Activated CD8-positive, alpha-beta memory T cell treated with anti-CD3 and anti-CD28 coated beads for 24 hours (primary cell): ENCODE data around the gene TGM3.

Experiments
- DNase-seq: peaks from one replicate; pipeline ENCODE4 v3.0.0-alpha.2; 2020

The TGM3 gene

GRCh38 chr20:2285193-2285592 lies 10.6 kb upstream of the TGM3 start:
- no peak for DNase-seq

DNA sequence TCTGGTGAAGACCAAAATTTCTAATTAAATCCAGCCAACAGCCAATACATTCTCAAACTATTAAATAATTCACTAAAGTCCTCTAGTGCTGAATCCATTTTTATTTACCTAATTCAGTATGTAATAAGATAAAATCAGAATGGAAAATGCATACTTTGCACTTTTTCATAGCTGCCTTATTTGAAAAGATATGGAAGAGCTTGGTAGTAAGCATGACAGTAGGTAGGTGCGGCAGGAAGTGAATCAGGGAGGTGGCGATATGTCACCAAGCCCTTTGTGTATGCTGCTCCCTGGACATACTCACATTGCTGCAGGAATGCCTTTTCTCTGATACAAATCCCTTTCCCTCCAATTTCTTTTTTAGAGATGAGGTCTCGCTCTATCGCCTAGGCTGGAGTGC lies 10.2 kb upstream of the TGM3 start:
- no peak for DNase-seq

DNA sequence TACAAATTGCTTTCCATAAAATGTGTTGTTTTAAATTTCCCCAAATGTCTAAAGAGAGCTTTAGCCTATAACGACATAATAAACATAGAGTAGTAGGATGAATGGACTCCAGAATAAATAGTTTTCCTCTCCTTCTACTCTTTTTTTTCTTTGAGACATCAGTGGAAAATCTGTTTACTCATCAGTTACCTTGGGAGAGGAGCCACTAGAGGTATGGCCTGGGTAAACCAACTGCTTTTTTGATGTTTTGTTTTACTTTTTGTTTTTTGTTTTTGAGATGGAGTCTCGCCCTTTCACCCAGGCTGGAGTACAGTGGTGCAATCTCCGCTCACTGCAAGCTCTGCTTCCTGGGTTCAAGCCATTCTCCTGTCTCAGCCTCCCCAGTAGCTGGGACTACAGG lies 8.3 kb upstream of the TGM3 start:
- DNase-seq, result no peak

GRCh38 chr20:2289475-2289874 lies 6.3 kb upstream of the TGM3 start:
- DNase-seq, result peak; percentile 32

- peak; percentile 13 for DNase-seq
Measured at GRCh38 chr20:2290486-2290885, 5.3 kb upstream of the TGM3 start.

DNA sequence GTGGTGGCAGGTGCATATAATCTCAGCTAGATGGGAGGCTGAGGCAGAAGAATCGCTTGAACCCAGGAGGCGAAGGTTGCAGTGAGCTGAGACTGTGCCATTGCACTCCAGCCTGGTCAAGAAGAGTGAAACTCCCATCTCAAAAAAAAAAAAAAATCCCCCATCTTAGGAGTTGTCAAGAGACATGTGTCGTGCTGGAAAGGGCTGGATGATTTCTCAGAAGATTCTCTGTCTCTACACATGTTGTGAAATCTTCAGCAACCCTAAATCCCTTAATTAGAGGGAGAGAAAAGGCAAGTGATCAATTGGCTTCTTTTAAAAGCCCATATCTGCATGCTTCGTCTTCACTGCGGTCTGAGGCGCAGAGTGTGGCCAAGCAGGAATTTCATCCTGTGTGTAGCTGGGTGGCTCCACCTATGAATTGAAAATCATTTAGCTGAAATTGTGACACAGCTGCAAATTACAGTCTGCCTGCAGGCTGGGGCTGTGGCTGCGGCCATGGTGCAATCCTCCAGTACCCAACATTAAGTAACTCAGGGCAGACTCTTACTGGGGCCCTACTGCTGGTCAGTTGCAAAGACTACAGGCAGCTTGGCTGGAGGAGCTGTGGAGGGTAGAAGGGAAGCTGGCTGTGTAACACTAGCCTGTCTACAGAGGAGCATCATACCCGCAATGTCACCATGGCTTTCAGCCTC lies 3.2 kb upstream of the TGM3 start:
- DNase-seq, result peak; percentile 28

DNA sequence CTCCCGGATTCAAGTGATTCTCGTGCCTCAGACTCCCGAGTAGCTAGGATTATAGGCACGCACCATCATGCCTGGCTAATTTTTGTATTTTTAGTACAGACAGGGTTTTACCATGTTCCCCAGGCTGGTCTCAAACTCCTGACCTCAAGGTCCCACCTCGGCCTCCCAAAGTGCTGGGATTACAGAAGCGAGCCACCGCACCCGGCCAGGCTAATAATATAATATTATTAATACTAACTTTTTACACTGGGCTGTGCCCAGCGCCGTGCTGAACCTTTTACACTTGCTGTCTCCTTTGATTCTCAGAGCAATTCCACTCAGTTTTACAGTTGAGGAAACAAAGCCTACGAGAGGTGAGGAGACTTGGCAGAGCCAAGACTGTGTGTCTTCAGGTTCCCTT lies 2.3 kb upstream of the TGM3 start:
- DNase-seq, result peak; percentile 13

- DNase-seq, result no peak
Measured at GRCh38 chr20:2293971-2294370, 1.8 kb upstream of the TGM3 start.

GRCh38 chr20:2295286-2295685 lies 515 bp upstream of the TGM3 start:
- DNase-seq, result no peak

- DNase-seq, result no peak
Measured at GRCh38 chr20:2296524-2297356, 939 bp downstream of the TGM3 start.

- no peak for DNase-seq
Measured at GRCh38 chr20:2297357-2297728, 1.5 kb downstream of the TGM3 start.

DNA sequence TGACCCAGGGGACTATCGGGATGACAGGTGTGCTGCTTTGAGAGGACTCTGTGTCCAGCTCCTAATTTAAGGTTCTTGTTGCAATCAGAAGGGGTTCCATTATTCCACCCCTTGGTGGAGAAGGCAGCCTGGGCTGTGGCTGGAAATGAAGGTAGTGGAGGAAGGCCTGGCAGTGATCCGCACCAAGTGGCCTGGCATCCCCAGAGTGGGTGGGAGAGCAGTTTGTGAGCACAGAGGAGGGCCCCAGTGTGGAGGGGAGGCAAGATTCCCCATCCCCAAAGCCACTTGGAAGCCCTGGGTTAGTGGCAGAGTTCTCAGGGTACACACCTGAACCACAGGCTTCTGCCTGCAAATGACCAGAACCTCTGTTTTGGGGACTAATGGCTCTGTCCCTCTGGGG lies 2.3 kb downstream of the TGM3 start:
- DNase-seq, result no peak

DNA sequence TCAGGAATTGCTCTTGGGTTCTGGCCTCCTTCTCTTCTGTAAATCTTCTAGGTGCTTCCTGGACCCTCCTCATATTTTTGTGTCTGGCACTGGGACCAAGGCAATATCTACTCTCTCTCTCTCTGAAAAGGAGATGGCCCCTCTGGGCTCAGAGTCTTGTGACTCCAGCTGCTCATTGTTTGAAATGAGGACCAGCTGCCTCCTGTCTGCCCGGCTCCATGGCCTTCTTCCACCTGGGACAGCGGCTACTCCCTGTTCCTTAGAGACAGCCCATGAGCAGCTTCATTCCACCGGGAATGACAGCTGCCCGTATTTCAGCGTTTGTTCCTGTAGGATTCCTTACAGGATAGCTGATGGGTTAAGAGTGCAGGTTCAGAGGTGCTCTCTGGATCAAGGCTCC lies 2.9 kb downstream of the TGM3 start:
- no peak for DNase-seq

DNA sequence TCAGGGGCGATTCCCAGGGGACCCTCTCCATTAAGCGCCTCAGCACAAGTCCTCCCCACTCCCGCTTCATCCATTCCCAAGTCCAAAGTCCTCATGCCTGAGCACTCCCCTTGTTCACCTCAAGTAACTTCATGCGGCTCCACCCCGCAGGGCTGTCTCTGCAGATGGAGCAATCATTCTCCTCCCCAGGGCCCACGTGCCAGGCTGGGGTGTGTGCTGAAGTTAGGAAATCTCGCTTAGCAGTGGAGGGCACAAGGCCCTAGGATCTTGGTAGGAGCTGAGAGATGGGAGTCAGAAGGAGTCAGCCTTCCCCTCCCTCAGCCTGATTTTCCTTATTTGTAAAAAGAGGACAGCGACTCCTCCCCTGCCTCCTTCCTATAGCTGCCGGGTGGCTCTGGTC lies 3.5 kb downstream of the TGM3 start:
- DNase-seq, result no peak

- no peak for DNase-seq
Measured at GRCh38 chr20:2300002-2300401, 4.2 kb downstream of the TGM3 start.

- DNase-seq, result no peak
Measured at GRCh38 chr20:2300420-2300819, 4.6 kb downstream of the TGM3 start.

DNA sequence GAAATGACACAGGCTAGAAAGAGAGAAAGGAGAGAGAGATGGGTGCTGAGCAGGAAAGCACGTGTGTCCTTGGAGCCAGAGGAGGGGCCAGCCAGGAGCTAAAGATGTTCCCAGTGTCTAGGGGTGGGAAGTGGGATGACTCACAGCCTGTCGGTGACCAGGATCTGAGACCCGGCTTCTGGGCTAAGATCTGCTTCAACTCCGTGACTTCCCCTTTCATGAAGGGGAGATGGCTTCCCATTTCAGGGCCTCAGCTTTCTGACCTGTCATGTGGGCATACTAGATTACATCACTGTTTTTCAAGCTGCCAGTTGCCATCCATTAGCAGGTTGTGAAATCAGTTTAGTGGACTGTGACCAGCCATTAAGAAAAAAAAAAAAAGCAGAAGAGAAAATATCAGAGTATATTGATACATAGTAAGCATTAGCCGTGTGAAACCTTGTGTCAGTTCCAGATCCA lies 5.4 kb downstream of the TGM3 start:
- no peak for DNase-seq

- DNase-seq, result no peak
Measured at GRCh38 chr20:2302384-2303060, 6.7 kb downstream of the TGM3 start.

DNA sequence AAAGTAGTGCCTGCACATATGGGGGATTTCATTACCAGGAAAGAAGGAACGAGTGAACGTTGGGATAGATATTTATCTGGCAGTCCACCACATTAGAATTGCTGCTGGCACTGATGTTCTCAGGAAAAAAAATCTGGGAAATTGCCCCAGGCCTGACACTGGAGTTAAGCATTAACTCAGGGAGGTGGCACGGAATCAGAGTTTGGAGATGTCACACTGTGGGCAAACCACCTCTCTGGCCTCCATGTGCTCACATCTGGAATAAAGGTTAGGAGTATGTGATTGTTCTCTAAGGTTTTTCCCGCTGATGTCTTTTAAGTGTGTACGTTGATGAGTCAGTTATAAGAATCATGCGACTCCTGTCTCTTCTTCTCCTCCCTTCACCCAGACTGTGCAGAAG lies 7.9 kb downstream of the TGM3 start:
- DNase-seq, result no peak

DNA sequence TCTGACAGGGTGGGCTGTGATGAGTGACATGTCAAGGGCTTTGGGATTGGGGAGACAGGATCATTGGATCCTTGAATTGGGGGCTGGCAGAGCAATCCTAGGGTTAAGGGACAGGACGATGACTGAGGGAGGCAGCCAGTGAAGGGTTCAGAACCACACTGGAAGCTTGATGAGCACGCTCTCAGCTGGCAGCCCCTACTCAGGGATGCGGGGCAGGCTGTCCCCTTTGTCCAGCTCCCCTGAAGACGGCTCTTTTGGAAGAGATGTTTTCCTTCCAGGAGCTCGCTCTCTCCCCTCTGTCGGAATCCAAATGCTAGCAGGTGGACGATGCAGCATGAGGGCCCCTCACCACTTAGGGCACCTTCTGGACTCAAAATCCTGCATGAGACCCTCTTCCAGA lies 8.4 kb downstream of the TGM3 start:
- DNase-seq, result no peak

- DNase-seq, result no peak
Measured at GRCh38 chr20:2305029-2305428, 9.2 kb downstream of the TGM3 start.

GRCh38 chr20:2305479-2305878 lies 9.7 kb downstream of the TGM3 start:
- DNase-seq, result no peak

DNA sequence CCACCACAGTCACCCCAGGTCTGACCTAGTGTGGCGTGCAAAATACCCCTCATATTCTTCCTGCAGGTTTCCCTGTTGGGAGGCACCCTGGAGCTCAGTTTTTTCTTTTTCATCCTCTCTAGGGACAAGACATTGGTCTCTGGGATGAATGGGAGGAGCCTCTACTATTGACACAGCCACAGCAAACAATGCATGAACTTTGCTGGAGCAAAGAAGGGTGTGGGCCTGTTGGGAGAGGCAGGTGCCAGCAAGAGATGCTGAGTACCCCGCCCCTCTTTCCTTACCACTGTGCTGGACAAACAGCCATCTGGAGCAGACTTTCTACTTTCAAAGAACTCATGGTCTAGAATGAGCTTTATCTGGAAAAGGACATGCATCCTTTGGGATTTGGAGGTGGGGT lies 10.1 kb downstream of the TGM3 start:
- DNase-seq, result no peak

DNA sequence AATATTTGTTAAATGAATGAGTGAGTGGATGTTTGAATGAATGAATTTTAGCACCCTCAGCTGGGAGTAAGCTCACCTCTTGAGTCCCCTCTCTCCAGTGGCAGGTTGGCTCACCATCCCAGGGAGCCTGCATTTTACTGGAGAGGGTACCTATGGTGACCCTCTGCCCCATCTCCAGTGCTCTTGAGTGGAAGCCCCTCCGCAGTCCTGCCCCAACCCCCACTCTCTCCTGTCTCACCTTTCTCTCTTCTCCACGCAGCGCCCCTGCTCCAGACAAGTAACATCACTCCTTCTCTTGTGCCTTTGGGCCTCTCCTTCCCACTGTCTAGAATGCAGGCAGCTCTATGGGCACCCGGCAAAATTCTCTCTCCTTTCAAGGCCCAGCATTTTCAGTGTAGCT lies 11.3 kb downstream of the TGM3 start:
- no peak for DNase-seq
